HG03064 (cell line): ENCODE measurements around the gene ITM2C.

Experiments used
- ATAC-seq: cut with Tn5 transposase; IDR thresholded peaks from one replicate; pipeline ENCODE4 v1.9.1; 2021; ENCODE audit warnings: low read depth; ENCODE audit not compliant: unreplicated experiment

ITM2C gene

DNA sequence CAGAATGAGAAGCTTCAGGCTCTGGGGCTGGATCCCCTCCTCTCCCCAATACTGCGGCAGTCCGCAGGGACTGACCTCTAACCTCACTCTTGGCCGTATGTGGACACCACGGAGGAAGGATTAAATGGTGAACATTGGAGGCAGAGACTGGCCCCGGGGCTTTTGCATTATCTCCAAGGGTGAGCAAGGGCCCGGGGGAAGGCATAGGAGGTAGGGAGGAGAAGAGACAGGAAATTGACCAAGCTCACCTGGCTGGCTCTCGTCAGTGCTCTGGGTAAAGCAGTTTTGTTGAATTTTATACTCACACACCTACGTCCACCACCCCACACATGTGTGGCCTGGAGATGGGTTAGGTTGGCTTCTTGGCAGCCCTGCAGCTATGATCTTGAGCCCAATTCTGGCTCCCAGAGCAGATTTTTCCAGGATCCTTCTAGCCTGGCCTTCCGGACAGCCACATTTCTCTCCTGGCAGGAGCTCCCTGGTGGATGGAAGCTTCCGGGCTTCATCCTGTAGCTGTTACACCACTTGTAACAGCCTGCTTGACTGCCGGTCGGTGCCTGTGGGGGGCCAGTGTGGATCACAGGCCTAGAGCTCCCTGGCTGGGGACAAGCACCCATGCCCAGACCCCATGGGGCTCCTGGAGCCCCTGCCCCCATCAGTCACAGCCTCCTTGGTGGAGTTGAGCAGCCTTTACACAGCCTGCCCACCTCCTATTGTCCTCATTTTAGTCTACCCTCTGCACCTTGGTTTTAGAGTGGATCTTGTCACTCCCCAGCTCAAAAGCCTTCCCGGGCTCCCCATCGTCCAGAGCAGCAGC, 7.6 kb downstream of the ITM2C start:
- no peak for ATAC-seq

DNA sequence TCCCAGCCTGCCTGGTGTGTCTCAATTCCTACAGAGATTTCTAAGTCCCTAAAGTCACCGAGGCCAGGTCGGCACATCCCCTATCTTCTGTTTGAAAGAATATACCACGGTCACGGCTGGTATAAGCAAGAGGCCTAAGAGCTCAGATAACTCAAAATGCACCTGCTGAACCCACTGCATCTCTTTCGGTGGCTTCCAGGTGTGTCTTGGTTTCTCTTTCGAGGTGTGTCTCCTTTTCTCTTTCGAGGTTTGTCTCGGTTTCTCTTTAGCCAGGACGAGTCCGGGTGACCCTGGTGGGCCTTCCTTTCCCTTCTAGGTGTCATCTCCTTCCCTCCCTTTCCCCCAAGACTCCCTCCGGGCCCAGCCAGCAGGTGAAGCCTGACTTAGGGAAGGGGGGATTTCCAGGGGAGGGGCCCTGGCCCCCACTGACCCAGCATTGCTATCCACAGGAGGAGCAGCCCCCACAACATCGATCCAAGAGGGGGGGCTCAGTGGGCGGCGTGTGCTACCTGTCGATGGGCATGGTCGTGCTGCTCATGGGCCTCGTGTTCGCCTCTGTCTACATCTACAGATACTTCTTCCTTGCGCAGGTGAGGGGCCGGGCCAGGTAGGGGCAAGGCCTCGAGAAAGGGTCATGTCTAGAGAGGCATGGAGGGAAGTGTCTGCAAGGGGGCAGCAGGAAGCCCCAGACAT, 8.4 kb downstream of the ITM2C start:
- peak; percentile 55 for ATAC-seq

DNA sequence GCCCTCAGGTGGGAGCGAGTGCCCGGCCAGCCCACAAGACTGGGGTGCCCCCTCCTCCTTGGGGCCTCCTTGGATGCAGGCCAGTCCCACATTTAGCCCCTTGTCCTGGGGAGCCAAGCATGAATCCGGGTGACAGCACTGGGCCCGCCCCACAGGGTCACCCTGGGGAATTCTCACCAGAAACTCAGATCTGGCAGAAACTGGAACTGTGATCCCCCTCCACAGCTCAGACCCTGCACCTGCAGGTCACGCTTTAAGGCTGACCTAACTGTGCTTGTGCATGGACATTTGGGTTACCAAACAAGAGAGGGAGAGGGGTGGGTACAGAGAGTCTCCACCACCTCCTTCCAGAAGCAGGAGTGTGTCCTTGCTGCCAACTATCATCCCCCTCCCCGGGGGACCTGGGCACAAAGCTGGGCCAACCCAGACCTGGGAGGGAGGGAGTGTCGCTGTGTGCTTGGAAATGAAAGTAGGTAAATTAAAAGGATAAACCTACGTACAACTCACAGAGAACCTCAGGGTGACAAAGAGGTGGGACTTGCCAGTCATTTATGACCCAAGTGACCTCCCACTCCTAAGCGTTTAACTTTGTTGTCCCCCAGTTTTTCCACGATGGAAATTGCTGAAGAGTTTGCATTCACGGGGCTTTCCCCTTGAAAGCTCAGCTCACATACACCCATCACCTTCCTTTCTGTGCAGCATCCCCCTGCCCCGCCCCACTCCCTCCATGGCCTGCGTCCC, 9.1 kb downstream of the ITM2C start:
- peak; percentile 73 for ATAC-seq

DNA sequence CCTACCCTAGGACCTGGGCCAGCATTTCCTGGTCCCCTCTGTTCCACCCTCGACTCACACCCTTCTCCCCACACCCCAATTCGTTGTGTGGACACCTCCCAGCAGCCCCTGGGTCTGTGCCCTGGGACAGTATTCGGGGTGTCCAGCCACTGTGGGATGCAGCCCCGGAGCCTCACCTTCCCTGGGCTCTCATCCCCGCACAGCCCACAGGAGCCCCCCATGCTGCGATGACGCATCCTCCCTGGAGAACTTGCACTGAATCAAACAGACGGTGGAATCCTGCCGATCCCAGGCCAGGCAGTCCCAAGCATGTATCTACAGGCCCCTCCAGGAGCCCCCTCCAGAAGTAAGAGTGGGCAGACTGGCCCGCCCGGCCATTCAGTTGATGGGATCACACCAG, 9.7 kb downstream of the ITM2C start:
- no peak for ATAC-seq

DNA sequence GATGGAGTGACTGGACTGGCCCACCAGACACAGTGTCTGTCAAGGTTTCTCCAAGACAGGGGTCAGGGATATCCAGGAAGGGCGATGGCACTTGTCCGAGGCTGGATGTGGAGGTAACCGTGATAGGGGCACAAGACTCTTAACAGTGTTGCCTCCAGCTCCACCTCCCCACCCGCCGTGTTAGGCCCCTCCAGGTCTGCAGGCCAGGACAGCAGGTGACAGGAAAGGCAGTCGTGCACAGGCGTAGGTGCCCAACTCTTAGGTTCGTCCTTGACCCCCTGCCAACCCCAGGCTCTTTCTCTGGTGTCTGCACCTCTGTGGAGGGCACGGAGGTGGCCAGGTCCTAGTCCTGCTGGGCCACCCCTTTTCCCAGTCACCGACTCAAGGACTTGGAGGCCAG, 10.1 kb downstream of the ITM2C start:
- no peak for ATAC-seq

DNA sequence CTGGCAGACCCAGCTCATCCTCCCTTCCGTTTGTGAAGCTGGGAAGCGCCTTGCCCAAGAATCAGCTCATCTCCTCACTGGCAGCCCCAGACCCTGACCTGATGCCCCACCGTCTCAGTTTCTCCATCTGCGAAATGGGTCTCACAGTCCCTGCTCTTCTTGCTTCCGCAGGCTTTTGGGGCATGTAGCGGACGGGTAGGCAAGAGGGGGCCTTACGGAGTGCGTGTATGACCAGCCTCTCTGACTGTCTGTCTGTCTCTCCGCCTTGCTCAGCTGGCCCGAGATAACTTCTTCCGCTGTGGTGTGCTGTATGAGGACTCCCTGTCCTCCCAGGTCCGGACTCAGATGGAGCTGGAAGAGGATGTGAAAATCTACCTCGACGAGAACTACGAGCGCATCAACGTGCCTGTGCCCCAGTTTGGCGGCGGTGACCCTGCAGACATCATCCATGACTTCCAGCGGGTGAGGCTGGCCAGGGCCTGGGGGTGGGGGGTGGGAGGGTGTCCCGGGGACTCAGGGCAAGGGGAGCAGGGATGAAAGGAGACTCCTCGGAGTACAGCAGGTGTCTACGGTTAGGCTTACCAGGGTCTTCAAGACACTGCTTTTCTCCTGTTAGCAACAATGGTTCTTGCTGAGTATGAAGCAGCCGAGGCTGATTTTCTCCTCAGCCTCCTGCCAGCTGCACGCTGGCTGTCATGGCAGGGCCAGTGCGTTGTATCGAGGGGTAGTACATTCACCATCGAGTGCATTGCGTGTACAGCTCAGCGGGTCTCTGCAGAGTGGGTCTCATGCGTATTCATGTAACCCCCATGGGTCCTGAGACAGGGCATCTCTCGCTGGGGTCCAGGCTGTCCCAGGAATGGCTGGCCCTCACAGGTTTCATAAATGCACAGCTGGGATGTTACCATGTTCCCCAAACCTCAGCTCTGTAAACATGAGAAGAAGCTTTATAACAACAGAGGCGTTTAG, 10.9 kb downstream of the ITM2C start:
- ATAC-seq = no peak

DNA sequence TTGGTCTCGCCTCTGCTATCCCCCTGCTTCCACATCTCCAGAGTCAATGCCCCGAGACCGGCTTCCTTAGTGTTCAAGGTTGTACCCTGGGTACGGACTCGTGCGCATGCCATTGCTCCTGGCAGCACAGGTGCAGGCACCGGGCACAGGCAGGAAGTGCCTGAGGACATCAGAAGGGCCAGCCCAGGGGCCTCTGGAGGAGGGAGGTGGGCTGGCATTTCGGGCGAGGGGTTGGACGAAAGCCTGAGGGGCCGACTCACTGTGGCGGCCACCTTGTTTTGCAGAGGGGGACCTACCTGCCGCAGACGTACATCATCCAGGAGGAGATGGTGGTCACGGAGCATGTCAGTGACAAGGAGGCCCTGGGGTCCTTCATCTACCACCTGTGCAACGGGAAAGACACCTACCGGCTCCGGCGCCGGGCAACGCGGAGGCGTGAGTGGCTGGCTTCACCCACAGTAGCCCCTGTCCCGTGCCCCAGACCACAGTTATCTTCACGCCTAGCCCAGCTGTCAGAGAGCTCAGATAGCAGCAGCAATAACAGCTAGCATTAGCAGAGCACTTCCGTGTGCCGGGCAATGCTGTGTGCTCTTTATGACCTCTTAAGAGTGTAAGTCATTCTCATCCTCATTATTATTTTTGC, 12.5 kb downstream of the ITM2C start:
- ATAC-seq = no peak

DNA sequence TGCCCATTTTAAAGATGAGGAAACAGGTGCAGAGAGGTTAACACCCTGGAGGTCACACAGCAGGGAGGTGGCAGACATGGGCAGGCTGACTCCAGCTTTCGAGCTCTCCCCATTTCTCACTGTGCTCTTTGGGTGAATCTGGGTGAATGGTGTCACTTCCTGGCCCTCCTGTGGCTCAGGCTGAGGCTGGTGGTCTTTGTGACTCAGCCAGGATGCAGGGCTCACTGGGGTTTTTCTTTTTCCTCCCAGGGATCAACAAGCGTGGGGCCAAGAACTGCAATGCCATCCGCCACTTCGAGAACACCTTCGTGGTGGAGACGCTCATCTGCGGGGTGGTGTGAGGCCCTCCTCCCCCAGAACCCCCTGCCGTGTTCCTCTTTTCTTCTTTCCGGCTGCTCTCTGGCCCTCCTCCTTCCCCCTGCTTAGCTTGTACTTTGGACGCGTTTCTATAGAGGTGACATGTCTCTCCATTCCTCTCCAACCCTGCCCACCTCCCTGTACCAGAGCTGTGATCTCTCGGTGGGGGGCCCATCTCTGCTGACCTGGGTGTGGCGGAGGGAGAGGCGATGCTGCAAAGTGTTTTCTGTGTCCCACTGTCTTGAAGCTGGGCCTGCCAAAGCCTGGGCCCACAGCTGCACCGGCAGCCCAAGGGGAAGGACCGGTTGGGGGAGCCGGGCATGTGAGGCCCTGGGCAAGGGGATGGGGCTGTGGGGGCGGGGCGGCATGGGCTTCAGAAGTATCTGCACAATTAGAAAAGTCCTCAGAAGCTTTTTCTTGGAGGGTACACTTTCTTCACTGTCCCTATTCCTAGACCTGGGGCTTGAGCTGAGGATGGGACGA, 13.2 kb downstream of the ITM2C start:
- ATAC-seq = no peak

DNA sequence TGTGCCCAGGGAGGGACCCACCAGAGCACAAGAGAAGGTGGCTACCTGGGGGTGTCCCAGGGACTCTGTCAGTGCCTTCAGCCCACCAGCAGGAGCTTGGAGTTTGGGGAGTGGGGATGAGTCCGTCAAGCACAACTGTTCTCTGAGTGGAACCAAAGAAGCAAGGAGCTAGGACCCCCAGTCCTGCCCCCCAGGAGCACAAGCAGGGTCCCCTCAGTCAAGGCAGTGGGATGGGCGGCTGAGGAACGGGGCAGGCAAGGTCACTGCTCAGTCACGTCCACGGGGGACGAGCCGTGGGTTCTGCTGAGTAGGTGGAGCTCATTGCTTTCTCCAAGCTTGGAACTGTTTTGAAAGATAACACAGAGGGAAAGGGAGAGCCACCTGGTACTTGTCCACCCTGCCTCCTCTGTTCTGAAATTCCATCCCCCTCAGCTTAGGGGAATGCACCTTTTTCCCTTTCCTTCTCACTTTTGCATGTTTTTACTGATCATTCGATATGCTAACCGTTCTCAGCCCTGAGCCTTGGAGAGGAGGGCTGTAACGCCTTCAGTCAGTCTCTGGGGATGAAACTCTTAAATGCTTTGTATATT, 14.0 kb downstream of the ITM2C start:
- no peak for ATAC-seq

DNA sequence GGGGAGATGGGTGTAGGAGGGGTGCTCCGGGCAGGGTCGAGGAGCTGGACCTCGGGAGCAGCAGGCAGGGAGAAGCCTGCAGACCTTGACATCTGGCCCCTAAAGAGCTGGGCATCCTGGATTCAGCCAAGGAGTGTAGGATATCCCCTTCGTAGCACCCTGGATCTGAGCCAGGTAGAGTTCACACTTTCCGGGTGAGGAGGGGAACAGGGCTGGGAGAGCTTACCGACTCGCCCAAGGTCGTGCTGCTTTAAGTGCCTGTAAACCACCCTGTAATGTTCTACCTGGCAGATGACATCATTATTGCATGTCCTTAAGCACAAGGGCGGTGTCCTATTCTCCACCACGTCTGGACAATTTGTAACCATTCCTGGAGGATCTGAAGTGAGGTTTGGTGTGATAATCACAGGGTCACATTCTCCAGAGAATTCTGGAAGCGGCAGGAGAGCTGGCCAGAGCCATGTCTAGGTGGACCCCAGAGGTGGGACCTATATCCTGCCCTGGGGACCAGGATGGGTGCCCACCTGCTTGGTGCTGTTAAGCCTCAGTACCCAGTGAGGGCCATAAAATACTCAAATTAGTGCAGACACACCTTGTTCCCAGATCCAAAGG, 14.6 kb downstream of the ITM2C start:
- ATAC-seq = no peak

DNA sequence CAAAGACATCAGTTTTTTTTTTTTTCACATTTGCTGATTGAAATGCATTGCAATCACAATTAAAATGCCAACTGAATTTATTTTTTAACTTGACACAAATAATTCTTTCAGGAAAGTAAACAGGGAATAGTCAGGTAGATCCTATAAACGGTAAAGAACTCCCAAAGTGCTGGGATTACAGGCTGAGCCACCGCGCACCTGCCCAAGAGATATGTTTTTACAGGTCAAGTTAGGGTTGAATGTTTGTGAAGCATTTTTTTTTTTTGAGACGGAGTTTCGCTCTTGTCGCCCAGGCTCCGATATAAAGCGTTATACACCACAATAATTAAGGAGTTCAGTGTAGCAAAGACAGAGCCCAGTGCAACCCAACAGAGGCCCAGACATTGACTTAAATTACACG, 15.1 kb downstream of the ITM2C start:
- ATAC-seq = no peak

DNA sequence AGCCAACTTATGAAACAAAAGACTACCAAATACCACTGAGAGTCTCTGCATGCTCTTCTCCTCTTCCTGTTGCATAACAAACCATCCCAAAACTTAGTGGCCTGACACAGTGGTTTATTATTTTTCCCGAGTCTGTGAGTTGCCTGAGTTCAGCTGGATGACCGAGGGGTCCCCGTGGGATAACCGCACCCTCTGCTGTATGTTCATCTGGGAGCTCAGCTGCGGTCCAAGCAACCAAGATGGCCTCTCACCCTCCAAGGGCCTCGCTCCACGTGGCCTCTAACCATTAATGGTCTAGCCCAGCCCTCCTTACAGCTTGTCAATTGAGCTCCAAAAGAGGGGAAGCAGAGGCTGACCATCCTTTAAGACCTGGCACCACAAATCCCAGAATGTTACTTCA, 17.1 kb downstream of the ITM2C start:
- no peak for ATAC-seq

DNA sequence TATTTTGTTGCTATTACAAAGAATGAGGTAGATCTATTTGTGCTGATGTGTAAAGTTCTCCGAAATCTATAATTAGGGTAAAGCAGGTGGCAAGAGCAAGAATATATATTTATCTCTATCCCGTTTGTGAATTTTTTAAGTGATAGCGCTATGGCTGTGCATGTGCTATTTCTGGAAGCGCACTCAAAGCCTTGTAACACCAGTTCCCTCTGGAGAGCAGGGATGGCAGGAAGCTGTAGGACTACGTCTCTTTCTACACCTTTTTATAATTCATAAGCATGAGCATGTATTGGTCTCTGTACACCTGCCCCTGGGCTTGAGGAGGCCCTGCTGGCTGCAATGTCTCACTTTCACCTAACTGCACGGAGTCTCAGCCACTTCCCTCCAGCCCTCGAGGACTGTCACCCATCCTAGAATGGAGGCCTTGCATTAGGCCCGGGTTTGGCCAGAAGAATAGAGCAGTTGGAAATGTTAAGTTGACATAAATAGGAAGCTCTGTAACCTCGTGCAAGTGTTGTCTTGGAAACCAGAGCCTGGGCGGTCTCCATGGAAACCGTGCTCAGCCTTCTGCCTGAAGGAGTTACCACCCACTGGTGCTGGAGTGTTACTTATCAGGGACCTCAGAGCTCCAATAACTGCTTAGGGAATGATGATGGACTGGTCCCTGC, 20.9 kb downstream of the ITM2C start:
- no peak for ATAC-seq

DNA sequence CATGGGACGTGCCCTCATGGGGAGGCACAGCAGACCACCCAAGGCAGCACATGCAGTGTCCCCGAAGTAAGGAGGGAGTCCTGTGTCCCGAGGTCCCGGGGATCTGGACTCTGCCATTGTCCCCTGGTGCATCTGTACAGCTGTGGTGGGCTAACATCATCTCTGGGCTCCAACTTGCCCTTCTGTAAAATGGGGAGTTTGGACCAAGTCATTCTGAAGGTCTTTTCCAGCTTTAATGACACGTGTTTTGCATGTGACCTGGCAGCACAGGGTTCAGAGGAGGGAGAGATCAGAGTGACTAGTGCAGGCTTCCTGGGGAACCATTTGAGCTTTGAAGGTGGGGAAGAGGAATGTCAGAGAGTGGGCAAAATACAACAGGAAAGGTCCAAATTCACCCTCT, 21.5 kb downstream of the ITM2C start:
- ATAC-seq = no peak

DNA sequence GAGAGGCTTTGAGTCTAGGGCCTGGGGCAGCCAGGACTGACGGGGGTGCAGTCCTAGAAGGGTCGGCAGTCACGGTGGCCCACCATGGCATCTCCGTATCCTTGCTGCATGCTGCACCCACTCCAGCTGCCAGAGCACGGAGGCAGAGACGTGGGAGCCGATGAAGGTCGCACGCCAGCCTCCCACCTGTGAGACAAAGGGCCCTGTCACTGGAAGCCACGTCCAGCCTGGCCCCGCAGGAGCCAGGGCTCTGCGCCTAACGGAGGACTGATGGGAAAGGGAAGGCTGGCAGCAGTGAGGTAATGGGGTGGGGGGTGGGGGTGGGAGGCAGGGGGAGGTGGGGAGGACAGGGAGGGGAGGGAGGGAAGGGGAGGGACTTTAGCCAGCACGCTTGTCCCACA, 21.9 kb downstream of the ITM2C start:
- no peak for ATAC-seq

DNA sequence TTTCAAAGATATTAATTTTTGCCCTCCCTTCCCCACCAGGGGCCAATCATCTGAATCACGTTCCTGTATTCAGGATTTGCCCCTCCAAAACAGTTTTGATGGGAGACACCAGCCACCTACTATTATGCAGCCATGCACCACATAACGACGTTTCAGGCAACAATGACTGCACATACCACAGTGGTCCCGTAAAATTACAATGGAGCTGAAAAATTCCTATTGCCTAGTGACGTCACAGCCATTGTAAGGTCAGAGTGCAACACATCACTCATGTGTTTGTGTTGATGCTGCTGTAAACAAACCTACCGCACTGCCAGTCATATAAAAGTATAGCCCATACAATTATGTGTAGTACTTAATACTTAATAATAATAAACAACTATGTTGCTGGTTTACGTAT, 22.6 kb downstream of the ITM2C start:
- no peak for ATAC-seq

DNA sequence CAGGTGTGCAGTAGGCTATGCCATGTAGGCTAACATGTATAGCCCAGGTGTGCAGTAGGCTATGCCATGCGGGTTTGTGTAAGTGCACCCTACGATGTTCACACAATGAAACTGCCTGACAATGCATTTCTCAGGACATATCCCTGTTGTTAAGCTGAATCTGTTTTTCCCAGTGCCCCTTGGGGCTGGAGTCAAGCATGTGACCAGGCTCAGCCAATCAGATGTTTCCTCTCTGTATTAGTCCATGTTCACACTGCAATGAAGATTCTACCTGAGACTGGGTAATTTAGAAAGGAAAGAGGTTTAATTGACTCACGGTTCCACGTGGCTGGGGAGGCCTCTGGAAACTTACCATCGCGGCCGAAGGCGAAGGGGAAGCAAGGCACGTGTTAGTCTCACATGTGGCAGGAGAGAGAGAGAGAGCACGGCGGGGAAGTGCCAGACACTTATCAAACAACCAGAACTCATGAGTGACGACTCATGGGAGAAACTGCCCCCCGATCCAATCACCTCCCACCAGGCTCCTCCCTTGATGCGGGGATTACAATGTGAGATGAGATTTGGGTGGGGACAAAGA, 24.2 kb downstream of the ITM2C start:
- ATAC-seq = no peak
